COR-L47 (cell line): ENCODE data around the gene KRTAP10-8.
A peak's percentile ranks its signal among the peaks of the same experiment; 100 is the strongest.
"Not testable (repeated sequence)": the region's sequence is repeated elsewhere in the genome, so short reads cannot be mapped to it uniquely, and the experiment has no call there.

Source experiments
- DNase-seq: peaks from one replicate; lab custom pipeline; 2025; lab: John Stamatoyannopoulos, UW

Gene KRTAP10-8

DNA sequence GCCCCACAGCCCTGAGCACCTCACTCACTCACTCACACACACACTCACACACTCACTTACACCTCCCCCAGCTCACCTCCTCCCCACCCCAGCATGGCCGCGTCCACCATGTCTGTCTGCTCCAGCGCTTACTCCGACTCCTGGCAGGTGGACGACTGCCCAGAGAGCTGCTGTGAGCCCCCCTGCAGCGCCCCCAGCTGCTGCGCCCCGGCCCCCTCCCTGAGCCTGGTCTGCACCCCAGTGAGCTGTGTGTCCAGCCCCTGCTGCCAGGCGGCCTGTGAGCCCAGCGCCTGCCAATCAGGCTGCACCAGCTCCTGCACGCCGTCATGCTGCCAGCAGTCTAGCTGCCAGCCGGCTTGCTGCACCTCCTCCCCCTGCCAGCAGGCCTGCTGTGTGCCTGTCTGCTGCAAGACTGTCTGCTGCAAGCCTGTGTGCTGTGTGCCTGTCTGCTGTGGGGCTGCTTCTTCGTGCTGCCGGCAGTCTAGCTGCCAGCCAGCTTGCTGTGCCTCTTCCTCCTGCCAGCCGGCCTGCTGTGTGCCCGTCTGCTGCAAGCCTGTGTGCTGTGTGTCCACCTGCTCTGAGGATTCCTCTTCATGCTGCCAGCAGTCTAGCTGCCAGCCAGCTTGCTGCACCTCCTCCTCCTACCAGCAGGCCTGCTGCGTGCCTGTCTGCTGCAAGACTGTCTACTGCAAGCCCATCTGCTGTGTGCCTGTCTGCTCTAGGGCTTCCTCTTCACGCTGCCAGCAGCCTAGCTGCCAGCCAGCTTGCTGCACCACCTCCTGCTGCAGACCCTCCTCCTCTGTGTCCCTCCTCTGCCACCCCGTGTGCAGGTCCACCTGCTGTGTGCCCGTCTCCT, 34.7 kb downstream of the KRTAP10-8 start, which contains the start of gene KRTAP10-11:
TSS of gene KRTAP10-11 (plus strand) at position 49 of the 856 bp plus-strand sequence. CDS start at position 94, 45 bp downstream.
- peak; percentile 21 for DNase-seq

DNA sequence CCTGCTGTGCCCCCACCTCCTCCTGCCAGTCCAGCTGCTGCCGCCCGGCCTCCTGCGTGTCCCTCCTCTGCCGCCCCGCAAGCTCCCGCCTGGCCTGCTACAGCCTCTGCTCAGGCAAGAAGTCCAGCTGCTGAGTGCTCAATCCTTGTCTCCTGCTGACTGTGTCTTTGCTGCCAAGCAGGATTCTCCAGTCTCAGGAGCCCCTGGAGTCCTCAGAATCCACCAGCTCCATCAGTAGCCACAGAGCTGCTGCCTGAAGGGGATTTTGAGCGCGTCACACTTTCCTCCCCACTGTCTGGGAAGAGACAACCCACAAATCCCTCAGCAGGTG, 35.3 kb downstream of the KRTAP10-8 start:
- peak; percentile 87 for DNase-seq

DNA sequence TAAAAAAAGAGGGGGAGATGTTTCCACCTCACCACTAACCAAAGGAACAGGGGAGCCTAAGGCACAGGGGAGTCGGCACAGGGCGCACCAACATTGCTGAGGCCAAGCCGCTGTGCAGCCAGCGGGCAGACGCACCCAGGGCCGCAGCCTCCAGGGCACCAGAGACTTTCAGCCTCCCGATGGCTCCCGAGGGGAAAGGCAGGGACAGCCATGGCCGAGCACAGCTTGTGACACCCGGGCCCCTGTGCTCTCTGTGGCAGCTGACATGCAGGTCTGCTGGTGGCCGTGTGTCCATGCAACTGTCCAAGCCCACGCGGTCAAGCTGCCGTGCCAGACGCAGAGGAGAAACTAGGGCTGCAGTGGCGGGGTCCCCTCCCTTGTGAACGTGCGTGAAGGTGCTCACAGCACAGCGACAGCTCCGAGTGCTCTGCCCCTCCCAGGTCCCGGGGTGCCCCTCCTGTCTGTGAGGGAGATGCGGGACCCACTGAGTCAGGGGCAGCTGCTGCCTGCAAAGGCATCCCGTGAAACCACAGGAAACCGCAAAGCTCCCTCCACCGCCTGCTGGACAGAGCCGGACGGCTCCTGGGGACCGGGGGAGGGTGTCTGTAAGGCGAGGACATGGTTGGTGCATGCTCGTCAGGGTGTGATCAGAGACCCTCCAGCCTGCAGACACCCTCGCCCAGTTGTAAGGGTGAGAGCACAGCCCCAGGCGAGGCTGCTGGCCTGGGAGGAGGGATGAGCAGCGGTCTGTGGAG, 36.9 kb downstream of the KRTAP10-8 start:
- no peak for DNase-seq

DNA sequence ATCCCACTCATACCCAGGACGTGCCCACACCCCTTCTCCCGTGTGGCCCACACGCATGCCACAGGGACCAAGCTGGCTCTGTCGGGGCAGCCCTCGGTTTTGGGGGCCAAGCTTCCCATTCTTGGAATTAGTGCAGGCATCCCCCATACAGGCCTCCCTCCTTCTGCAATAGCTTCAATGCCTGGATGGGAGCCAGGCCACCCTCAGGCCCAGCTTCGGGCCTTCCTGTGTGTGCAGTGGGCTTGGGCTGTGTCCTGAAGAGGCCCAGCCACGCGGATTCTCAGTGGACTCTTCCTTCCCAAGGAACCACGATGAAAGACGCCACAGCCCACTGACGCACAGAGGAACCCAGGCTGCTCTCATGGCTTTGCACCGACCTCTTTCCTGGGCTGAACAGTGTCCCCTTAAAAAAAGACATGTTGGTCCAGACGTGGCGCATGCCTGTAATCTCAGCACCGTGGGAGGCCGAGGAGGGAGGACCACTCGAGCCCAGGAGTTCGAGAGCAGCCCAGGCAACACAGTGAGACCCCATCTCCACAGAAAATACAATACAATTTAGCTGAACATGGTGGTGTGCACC, 37.7 kb downstream of the KRTAP10-8 start:
- no peak for DNase-seq

DNA sequence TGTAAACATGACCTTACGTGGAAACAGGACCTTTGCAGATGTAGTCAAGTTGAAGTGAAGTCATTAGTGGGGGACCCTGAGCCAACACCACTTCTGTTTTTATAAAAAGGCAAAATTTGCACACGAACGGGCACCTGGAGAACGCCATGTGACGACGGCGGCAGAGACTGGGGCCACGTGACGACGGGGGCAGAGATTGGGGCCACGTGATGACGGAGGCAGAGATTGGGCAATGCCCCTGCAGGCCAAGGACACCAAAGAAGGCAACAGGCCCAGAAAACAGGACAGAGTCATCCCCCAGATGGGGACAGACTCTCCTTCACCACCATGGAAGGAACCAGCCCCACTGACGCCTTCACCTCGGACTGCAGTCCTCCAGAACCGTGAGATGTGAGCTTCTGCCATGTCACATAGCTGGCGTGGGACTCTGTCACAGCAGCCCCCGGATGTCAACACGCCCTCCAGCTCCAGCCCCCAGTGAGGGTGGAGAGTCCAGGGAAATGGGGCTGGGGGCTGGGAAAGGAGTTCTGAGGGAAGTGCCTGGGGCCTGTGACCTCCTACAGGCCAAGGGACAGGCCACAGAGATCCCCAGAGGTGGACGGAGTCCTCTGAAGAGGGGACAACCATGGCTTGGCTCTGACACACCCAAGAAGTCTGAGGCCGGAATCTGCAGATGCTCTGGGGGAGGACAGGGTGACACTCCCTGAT, 38.5 kb downstream of the KRTAP10-8 start:
- no peak for DNase-seq

DNA sequence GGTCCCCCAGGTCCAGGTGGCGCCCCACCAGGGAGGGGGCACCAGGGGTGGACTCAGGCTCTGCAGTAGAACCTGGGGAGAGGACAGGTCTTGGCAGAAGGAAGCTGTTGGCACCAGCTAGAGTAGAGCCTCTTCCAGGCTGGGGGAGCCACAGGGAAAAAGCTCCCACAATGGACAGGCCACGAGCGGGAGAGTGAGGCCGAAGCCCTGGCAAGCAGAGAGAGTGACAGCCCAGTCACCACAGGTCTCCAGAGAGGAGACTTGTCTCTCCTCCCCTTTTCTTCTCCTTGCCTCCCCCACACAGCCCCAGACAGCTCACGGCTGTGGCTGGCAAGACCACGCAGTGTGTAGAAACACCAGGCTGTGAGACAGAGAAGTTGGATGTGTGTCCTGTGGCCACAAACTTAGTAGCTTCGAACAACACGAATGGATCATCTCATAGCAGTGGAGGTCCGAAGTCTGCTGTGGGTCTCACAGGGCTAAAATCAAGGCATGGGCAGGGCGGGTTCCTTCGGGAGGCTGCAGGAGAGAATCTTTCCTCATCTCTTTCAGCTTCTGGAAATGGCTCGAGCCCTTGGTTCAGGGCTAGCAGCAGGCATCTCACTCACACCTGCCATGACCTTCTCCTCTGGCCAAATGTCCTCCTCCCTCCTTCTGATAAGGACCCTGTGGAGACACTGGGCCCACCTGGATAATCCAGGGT, 39.2 kb downstream of the KRTAP10-8 start:
- no peak for DNase-seq

DNA sequence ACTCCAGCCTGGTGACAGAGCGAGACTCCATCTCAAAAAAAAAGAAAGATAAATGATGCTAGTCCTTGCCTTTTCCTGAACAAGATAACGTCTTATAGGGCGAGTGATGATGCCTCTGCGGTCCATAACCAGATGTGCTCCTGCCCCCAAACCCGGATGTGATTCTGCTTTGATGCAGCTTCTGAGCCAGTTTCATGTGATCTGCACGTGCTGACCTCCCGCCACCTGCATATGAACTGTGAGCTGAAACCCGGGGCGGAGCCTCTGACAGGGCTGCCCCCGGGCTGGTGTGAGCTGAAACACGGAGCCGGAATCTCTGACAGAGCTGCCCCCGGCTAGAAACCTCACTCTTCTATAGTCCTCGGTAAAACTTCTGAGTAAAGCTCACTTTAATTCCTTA, 41.2 kb downstream of the KRTAP10-8 start:
- peak; percentile 16 for DNase-seq

DNA sequence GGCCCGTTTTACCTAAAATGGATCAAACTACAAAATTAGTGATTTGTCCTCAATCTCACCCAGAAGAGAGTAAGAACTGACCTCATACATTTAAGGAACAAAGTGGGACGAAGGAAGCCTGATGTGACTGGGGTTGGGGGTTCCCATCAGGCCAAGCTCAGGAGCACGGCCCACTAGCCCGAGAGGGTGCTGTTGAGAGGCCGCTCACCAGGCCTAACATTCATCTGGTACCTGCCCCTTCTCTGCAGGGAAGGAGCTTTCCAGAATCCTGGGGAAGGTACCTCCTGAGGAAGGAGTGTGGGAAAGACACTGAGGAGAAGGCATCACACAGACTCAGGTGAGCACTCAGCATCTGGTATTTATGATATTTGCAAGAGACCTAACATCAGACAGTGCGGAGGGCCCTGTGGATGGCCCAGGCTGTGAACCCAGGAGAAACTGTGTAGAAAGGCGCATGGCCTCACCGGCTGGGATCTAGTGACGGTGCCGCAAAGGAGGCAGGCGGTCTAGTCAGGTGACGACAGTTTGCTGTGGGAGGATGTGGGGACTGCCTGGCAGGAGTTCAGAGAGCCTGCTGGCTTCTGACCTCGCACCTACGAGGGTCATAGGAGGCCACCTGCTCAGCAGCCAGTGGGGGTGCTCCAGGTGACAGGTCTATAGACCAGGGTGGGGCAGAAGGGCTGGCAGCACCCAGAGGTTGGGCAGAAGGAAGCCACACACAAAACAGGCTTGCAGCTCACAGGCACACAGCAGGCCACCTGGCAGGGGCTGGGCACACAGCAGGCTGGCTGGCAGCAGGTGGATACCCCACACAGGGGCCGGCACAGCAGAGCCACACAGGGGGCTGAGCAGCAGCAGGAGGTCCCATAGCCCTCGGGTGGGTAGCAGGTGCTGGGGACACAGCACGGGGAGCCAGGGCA, 42.0 kb downstream of the KRTAP10-8 start:
- peak; percentile 93 for DNase-seq

DNA sequence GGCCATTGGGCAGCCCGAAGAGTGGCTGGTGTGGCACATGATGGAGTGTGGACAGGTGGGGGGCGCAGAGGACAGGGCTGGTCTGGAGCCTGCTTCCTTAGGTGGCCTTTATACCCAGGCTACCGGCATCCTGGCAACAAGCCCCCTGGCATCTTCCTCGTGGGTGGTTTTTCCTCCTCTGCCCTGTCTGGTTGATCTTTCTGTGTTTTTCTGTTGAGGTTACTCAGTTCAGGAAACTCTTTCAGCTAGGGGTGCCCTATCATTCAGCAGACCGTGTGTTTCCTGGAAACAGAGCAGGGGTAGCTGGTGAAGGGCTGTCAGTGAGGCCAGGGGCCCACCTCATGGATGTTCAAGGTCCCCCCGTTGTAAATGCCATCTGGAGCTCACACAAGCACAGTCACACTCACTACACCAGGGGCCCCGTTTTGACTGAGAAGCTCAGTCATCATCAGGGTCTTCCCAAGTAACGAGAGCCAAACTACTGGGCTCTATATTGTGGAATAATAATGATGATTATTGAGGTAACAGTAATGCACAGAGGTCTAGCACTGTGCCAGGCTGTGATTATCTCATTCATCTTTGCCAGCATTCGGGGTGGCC, 42.8 kb downstream of the KRTAP10-8 start, which contains the start of gene KRTAP12-4:
TSS of gene KRTAP12-4 (minus strand) at position 84 of the 600 bp plus-strand sequence. CDS start at position 39, 45 bp downstream.
- DNase-seq = no peak

DNA sequence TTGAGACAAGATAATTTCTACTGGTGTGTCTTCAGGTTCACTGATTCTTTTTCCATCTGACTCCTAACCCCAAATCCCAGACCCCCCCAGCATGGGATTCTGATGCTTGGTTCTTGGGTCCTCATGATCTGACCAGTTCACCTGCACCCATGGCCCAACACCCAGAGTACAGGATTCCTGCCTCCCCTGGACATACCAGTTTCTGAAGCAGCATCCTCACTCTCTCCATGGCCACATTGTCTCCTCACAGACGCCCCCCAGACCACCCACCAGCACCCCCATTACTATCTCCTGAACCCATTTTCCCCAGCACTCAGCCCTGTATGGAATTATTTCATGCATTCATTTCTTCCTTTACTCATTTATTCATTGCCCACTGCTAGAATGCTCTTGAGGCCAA, 45.0 kb downstream of the KRTAP10-8 start:
- DNase-seq = no peak

DNA sequence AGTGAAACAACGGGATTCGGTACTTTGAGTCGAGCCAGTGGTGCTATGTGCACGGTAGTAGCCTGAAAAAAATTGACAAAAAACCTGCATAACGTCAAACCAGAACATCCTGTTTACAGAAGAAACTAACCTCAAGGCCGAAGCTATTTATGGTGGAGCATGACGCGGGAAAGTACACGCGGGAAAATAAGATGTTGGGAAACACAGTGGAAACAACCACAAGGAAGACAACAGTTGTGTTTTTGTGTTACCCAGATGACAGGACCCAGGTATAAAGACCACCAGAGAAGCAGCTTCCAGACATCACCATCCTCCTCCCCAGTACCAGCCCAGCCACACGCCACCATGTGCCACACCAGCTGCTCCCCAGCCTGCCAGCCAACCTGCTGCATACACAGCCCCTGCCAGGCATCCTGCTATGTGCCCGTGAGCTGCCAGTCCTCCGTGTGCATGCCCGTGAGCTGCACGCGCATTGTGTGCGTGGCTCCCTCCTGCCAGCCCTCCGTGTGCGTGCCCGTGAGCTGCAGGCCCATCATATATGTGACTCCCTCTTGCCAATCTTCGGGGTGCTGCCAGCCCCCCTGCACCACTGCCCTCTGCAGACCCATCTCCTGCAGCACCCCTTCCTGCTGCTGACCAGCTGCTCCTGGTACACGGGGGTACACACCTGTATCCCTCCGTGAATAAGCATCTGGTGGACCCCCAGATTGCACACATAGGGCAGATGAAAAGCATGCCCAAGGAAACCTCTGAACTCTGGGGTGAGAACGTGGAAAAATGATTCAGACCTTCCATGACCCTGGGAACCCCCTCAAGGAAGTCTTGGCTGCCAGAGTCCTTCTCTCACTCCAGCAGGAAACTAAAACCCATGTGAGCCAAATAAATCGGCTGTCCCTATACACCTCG, 46.0 kb downstream of the KRTAP10-8 start, which contains the start of gene KRTAP12-3:
TSS of gene KRTAP12-3 (plus strand) at position 298 of the 906 bp plus-strand sequence. CDS start at position 346, 48 bp downstream.
- DNase-seq = no peak

DNA sequence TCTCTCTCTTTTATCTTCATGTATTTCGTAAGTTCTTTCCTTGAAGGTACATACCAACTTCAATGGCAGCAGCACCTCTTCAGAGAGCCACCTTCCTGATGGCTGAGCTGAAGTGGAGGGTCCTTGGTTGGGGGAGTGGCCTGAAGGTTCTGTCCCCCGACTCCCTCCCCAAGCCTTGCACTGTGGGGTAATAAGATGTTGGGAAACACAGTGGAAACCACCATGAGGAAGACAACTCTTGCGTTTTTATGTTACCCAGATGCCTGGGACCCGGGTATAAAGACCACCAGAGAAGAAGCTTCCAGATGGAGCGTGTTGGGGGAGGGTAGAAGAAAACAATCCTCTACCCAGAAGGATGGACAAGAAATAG, 46.6 kb downstream of the KRTAP10-8 start:
- no peak for DNase-seq

DNA sequence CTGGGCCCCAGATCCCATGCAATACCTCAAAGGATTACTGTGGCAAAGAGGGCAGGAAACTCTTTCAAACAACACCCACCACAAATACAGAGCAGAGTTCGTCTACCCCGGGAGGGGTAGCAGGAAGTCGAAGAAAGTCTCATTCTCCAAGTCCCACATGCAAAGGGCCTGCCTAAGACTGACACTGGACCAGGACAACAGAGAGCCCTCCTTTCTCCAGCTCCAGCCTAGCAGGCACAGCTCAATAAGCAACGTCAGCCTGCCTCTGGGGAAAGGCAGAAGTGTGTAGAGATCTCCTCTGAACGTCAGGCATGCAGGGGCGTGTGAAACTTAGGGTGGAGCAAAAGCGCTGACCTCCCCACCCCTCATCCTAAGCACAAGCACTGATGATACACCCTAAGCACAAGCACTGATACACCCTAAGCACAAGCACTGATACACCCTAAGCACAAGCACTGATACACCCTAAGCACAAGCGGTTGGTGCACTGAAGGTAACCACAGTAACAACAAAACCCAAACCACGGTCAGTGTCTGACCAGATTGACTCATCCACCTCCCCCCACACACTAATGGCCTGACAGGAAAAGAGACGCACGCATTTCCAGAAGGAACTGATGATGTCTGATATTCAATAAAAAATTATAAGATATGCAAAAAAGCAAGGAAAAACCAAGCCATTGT, 47.2 kb downstream of the KRTAP10-8 start:
- no peak for DNase-seq

DNA sequence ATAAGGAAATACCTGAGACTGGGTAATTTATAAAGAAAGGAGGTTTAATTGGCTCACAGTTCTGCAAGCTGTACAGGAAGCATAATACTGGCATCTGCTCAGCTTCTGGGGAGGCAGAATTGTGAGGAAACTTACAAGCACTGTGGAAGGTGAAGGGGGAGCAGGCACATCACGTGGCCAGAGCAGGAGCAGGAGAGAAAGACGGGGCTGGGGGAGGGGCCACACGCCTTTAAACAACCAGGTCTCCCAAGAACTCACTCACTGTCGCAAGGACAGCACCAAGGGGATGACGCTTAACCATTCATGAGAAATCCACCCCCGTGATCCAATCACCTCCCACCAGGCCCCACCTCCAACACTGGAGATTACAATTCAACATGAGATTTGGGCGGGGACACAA, 49.7 kb downstream of the KRTAP10-8 start:
- not testable (repeated sequence) for DNase-seq
